GM12875 (cell line): ENCODE measurements around the gene PFN3.
"Not testable (repeated sequence)": the region's sequence is repeated elsewhere in the genome, so short reads cannot be mapped to it uniquely, and the experiment has no call there.

ENCODE experiments used
- H3K4me3 ChIP-seq: one replicate; pipeline ENCODE4 v1.5.1; 2011; ENCODE audit warnings: low read depth, low read length, control low read depth
- TF ChIP-seq, protein P1 (sequence below): IDR thresholded peaks from 2 replicates; pipeline ENCODE4 v1.5.1; 2011; ENCODE audit warnings: low read depth, mild to moderate bottlenecking, control low read depth, inconsistent platforms, low read length, moderate library complexity, borderline replicate concordance; ENCODE audit not compliant: insufficient read depth

Gene PFN3

DNA sequence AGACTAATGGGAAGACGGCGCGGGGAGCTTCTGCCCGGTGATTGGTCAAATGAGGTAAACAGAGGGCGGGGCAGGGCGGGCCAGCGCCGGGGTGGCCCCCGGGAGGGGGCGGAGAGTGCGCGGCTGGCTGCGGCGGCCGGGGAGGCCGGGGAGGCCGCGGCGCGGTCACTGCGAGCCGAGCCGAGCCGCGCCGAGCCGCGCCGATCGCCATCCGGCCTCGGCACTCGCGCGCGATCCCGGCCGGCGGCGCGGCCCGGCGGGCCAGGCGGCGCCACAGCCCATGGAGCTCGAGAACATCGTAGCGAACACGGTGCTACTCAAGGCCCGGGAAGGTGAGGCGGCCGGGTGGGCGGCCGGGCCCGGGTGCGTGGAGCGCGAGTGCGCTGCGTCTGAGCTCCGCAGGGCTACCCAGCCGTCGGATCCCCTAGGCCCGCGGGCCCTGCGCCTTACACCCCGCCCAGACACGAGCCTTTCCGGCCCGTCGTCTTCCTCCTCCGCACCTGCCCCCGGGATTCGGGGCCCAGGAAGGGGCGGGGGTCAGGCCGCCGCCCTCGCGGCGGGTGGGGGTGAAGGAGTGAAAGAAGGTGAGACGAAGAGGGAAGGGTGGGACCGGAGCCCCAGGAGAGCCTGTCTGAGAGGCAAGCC is 26.2 kb upstream of the PFN3 start, which contains the start of gene GRK6:
Gene GRK6 (plus strand): TSS at position 111 of the 645 bp plus-strand sequence. CDS start 170 bp downstream, at position 281.
- TF ChIP-seq, protein P1, sequence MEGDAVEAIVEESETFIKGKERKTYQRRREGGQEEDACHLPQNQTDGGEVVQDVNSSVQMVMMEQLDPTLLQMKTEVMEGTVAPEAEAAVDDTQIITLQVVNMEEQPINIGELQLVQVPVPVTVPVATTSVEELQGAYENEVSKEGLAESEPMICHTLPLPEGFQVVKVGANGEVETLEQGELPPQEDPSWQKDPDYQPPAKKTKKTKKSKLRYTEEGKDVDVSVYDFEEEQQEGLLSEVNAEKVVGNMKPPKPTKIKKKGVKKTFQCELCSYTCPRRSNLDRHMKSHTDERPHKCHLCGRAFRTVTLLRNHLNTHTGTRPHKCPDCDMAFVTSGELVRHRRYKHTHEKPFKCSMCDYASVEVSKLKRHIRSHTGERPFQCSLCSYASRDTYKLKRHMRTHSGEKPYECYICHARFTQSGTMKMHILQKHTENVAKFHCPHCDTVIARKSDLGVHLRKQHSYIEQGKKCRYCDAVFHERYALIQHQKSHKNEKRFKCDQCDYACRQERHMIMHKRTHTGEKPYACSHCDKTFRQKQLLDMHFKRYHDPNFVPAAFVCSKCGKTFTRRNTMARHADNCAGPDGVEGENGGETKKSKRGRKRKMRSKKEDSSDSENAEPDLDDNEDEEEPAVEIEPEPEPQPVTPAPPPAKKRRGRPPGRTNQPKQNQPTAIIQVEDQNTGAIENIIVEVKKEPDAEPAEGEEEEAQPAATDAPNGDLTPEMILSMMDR, result no peak

DNA sequence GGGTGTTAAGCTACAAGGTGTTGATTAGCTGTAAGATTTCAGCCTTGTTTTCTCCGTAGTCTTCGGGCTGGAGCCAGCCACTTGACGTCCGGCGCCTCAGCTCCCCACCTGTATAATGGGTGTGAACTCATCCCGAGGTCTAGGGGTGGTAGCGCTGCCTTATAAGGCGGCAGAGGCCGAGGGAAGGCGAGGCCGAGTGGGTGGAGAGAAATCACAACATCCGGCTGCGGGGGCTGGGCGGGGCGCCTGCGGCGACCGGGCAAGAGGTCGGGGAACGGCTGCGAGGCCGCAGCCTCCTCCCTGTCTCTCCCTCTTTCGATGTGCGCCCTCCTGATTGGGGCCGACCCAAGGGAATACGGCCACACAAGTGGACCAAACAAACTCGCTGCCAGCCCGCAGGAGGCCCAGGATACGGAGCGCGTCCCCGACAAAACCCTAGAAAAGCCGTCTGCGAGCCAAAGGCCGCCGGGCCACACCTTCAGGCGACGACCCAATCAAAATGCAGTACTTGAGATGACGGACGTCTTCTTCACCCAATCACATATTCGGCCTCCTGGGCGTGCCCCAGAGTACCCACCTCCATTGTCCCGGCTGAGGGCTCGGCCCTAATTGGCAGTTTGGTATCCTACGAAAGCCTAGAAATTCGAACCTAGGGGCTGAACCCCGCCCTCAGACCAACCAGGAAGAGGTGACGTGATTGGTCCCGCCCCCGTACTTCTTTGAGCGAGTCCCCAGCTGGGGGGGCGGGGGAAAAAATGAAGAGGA is 25.5 kb upstream of the PFN3 start:
- TF ChIP-seq, protein P1, result no peak
- peak overlapping the region; percentile 64 for H3K4me3 ChIP-seq

More for the DNA sequence above, 26.2 kb upstream of the PFN3 start, which contains the start of gene GRK6:
- peak within 1 kb of the TSS; percentile 93 for H3K4me3 ChIP-seq

DNA sequence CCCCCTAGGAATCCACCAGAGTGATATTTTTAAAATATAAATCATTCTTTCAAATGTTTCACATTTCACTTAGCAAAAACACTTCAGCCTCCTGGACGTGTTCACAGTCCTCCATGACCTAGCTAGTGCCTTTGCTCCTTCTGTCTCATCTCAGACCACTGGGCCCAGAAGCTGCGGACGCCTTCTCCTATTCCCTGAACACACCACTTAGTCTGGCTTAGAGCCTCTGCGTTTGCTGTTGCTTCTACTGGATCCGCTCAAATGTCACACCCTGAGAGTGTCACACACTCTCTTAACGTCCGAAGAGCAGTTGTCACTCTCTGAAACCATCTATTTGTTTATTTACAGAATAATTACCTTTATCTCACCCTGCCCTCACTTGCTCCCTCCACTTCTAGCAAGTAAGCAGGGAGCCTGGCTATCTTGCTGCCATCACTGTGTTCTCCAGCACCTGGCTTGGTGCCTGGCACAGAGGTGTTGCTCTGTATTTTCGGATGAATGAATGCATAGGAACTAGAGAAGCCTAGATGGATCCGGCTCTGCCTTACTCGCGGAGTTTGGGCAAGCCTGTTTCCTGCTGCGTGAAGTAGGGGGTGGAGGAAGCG is 24.8 kb upstream of the PFN3 start:
- TF ChIP-seq, protein P1, result no peak
- peak overlapping the region; percentile 64 for H3K4me3 ChIP-seq

DNA sequence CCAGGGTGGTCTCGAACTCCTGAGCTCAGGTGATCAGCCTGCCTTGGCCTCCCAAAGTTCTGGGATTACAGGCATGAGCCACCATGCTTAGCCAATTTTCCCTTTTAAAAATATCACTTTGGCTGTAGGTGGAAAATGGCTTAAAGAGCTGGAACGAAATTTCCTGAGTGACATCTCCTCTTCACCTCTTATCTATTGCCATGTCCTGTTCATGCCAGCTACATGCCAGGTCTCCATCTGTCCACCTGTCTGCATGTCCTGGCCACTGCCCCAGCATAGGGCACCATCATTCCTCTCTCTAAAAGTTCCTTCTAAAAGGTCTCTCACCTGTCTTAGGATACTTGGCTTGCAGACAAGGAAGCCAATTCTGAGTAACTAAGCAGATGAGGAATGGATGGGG is 23.2 kb upstream of the PFN3 start:
- TF ChIP-seq, protein P1, result no peak
- H3K4me3 ChIP-seq, result no peak overlapping the region

DNA sequence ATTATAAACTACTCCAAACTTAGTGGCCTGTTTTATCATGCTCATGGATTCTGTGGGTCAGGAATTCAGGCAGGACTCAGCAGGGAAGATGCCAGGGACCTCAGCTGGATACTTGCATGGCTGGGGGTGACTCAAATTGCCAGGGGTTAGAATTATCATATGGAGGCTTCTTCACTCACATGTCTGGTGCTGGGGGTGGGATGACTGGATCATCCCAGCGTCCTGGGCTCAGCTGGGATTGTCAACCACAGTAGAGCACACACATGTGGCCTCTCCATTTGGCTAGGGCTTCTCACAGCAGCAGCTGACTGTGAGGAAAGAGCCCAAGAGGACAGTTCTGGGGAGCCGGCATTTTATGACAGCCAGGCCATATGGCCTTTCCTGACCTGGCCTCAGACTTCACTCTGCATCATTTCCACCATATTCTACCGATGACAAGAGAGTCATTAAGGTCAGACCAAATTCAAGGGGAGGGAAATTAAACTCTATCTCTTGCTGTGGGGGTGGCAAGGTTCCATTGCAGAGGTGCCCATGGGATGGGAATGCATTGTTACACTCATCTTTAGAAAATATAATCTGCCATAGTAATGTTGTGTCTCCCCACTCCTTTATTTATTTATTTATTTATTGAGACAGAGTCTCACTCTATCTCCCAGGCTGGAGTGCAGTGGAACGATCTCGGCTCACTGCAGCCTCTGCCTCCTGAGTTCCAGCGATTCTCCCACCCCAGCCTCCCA is 20.8 kb upstream of the PFN3 start:
- H3K4me3 ChIP-seq, result no peak overlapping the region
- TF ChIP-seq, protein P1, result no peak

DNA sequence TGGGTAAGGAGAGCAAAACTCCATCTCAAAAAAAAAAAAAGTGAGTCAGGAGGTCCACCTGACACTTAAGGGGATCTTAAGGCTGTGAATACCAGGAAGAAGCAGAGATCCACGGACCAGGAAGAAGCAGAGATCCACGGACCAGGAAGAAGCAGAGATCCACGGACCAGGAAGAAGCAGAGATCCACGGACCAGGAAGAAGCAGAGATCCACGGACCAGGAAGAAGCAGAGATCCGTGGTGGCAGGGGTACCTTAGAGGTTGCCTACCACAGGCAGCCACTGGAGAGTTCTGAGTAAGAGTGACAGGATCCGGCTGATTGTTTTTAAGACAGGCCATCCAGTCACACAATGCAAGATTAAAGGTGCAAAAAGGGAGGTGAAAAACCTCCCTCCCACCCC is 20.0 kb upstream of the PFN3 start:
- H3K4me3 ChIP-seq, result not testable (repeated sequence)

DNA sequence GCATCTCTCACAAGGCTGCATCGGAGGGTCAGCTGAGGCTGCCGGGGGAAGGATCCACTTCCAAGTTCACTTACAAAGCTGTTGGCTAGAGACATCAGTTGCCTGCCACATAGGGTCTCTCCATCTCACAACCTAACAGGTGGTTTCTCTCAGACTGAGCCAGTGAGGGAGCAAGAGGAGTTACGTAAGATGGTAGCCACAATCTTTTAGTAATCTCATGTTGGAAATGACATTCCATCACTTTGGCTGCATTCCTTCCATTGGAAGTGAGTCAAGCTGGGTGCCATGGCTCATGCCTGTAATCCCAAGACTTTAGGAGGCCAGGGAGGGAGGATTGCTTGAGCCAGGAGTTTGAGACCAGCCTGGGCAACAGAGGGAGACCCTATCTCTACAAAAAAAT is 18.6 kb upstream of the PFN3 start:
- TF ChIP-seq, protein P1, result no peak
- no peak overlapping the region for H3K4me3 ChIP-seq

DNA sequence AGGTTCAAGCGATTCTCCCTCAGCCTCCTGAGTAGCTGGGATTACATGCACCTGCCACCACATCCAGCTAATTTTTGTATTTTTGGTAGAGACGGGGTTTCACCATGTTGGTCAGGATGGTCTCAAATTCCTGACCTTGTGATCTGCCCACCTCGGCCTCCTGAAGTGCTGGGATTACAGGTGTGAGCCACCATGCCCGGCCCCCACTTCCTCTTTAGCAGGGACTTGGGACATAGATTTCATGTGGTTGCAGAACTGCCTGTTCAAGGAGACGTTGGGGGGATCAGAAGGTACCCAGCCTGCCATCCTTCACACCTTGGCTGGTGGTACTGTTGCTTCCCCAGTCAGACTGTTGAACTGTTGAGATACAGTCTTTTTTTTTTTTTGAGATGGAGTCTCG is 16.6 kb upstream of the PFN3 start:
- H3K4me3 ChIP-seq, result not testable (repeated sequence)
